ENCODE measurements around the gene GSS.
"Not testable (repeated sequence)": the region's sequence is repeated elsewhere in the genome, so short reads cannot be mapped to it uniquely, and the experiment has no call there.

Gene GSS

GRCh38 chr20:34943808-34944567, 11.6 kb downstream of the GSS start:
- DNase-seq = no peak

GRCh38 chr20:34942301-34942700, 13.3 kb downstream of the GSS start:
- no peak for DNase-seq

- DNase-seq = no peak
Measured at GRCh38 chr20:34941226-34941625, 14.4 kb downstream of the GSS start.

- no peak for DNase-seq
Measured at GRCh38 chr20:34940081-34940481, 15.5 kb downstream of the GSS start.

GRCh38 chr20:34938466-34939163, 17.0 kb downstream of the GSS start:
- DNase-seq = no peak

GRCh38 chr20:34931771-34932170, 23.8 kb downstream of the GSS start:
- DNase-seq = no peak

- no peak for DNase-seq
Measured at GRCh38 chr20:34928411-34928810, 27.2 kb downstream of the GSS start.

- DNase-seq = no peak
Measured at GRCh38 chr20:34927736-34928135, 27.9 kb downstream of the GSS start.

- no peak for DNase-seq
Measured at GRCh38 chr20:34926581-34926980, 29.0 kb downstream of the GSS start.

GRCh38 chr20:34925981-34926380, 29.6 kb downstream of the GSS start:
- no peak for DNase-seq

- no peak for DNase-seq
Measured at GRCh38 chr20:34925341-34925740, 30.3 kb downstream of the GSS start.

- no peak for DNase-seq
Measured at GRCh38 chr20:34923414-34923813, 32.2 kb downstream of the GSS start.

GRCh38 chr20:34922654-34923381, 32.8 kb downstream of the GSS start:
- no peak for DNase-seq

- no peak for DNase-seq
Measured at GRCh38 chr20:34921436-34921835, 34.2 kb downstream of the GSS start.

GRCh38 chr20:34920055-34920454, 35.6 kb downstream of the GSS start:
- DNase-seq = no peak

GRCh38 chr20:34916774-34917354, 38.7 kb downstream of the GSS start:
- DNase-seq = no peak

GRCh38 chr20:34915749-34916455, 39.7 kb downstream of the GSS start:
- DNase-seq = no peak

- DNase-seq = no peak
Measured at GRCh38 chr20:34915131-34915530, 40.5 kb downstream of the GSS start.

- DNase-seq = no peak
Measured at GRCh38 chr20:34907616-34908469, 47.8 kb downstream of the GSS start.

- no peak for DNase-seq
Measured at GRCh38 chr20:34904202-34904621, 51.4 kb downstream of the GSS start.

- DNase-seq = not testable (repeated sequence)
Measured at GRCh38 chr20:34898731-34899130, 56.9 kb downstream of the GSS start.

GRCh38 chr20:34898129-34898528, 57.5 kb downstream of the GSS start:
- DNase-seq = not testable (repeated sequence)

All from central memory CD4-positive, alpha-beta T cell (primary cell).